Thymus (tissue), 11 donors: ENCODE results near the gene CEP85L. TPM values are rescaled to one million over a fixed set of nuclear protein-coding genes. Genes with fewer than 3 reads are reported as not detected.

ENCODE experiments used
- DNase-seq, 9 donors: peaks; one replicate each; pipeline ENCODE4 v3.0.0-alpha.2; 2013; ENCODE audit warnings: low spot score in 9 of 9, low read depth in 6 of 9, missing footprints in 1 of 9
- H3K27ac ChIP-seq, 2 donors: one replicate each; pipeline ENCODE4 v1.5.1; 2013; ENCODE audit warnings: control low read depth in 1 of 2, low read depth in 1 of 2, low read length in 1 of 2, mild to moderate bottlenecking in 1 of 2, moderate library complexity in 1 of 2
- H3K27me3 ChIP-seq, 2 donors: one replicate each; pipeline ENCODE4 v1.5.1; 2013; ENCODE audit warnings: low read length in 1 of 2; ENCODE audit not compliant: control insufficient read depth in 2 of 2, insufficient read depth in 1 of 2
- H3K36me3 ChIP-seq, 2 donors: one replicate each; pipeline ENCODE4 v1.5.1; 2013; ENCODE audit warnings: low read length in 1 of 2, mild to moderate bottlenecking in 1 of 2, moderate library complexity in 1 of 2; ENCODE audit not compliant: control insufficient read depth in 2 of 2, insufficient read depth in 2 of 2
- H3K4me1 ChIP-seq, 2 donors: one replicate each; pipeline ENCODE4 v1.5.1; 2013; ENCODE audit warnings: low read length in 2 of 2; ENCODE audit not compliant: control insufficient read depth in 2 of 2, insufficient read depth in 2 of 2
- H3K4me3 ChIP-seq, 2 donors: one replicate each; pipeline ENCODE4 v1.5.1; 2013; ENCODE audit warnings: low read length in 2 of 2, control low read depth in 1 of 2, mild to moderate bottlenecking in 1 of 2
- H3K9me3 ChIP-seq, 2 donors: one replicate each; pipeline ENCODE4 v1.5.1; 2013; ENCODE audit warnings: low read length in 1 of 2, mild to moderate bottlenecking in 1 of 2; ENCODE audit not compliant: control insufficient read depth in 2 of 2, insufficient read depth in 1 of 2
- WGBS: extraction: QIAGEN DNeasy Blood & Tissue Kit; methylation state at CpG from one replicate; pipeline ENCODE4 v1.1.7; 2013; 5-methylcytosine and 5-hydroxymethylcytosine counted together
- polyA plus RNA-seq: library from polyadenylated mRNA; stranded (reverse); fragments of 200-250 nt; gene quantifications from one replicate; pipeline ENCODE4 v1.2.3, GENCODE V29; 2013
- total RNA-seq: library from RNA; stranded (reverse); fragments of 120-200 nt; gene quantifications from one replicate; pipeline ENCODE4 v1.2.4, GENCODE V29; 2013
- donor health status: healthy.

CEP85L gene
- total and polyA plus RNA-seq, 2 donors, result 24.6 to 44.3 TPM

DNA sequence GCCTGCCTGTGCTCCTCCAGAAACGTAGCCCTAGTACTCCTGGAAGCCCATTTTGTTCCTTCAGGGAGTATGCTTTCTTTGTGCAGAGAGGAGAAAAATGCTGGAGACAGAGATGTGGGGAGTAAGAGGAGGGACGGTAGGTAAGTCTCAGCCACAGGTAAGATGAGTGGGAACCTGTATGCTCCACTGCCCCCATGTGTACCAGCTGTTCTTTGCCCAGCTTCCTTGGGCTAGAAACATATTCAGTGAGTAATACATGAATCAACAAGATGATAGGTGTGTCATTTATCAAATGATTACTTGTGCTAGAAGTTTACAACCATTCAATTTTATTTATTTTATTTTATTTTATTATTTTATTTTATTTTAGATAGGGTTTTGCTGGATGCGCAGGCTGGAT lies 13.6 kb upstream of the CEP85L start:
- H3K4me1 ChIP-seq, result peaks cover 14 to 21% of the 10 kb centered on the region in 2 donors
- no peak overlapping the region for H3K4me3 ChIP-seq
- DNase-seq, result no peak
- H3K27me3 ChIP-seq, result no peaks in the 10 kb centered on the region
- WGBS, result 58% methylated on average over 3 of the region's 3 CpGs
- peak overlapping the region in 1 of 2 donors; percentile 61 for H3K27ac ChIP-seq
- no peaks in the 10 kb centered on the region for H3K9me3 ChIP-seq
- peaks cover 0 to 10% of the 10 kb centered on the region in 2 donors for H3K36me3 ChIP-seq

DNA sequence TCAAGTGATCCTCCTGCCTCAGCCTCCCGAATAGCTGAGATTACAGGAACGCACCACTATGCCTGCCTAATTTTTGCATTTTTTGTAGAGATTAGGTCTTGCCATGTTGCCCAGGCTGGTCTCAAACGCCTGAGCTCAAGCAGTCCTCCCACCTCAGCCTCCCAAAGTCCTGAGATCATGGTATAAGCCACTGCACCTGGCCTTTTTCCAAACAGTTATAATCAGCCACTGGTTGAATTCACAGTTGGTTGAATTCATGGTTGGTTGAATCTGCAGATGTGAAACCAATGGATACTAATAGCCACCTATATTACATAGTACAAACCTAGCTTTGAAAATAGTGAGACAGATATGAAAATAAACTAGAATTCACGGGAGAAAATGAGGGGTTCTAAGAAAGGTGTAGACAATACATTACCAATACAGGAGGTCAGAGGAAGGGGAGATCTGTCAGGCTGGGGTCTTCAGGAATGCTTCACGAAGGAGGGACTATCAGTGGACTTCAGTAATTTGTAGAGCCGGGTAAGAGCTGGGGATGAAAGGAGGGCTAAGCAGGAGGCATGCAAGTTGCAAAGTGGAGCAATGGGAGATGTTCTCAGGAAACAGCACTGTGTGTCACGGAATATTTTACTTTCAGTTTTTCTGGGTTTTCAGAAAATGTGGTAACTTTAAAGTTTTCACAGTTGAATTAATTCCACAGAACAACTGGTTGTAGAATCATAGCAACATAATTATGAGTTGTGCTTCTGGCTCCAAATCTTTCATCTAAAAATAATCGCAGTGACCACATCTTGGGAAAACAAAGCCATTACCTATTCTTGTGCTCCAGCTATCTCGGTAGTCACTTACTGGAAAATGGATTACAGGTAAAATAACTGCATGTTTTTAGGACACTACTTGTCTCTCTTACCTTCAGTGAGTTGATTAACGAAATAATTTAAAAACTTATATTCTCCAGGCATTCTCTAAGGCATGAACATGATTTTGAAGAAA lies 12.9 kb upstream of the CEP85L start:
- no peaks in the 10 kb centered on the region for H3K9me3 ChIP-seq
- peaks cover 0 to 10% of the 10 kb centered on the region in 2 donors for H3K36me3 ChIP-seq
- H3K27ac ChIP-seq, result peak overlapping the region; percentile 34 to 61
- H3K4me3 ChIP-seq, result peak overlapping the region in 1 of 2 donors; percentile 2
- no peaks in the 10 kb centered on the region for H3K27me3 ChIP-seq
- DNase-seq, result no peak
- WGBS, result 72% methylated on average over 10 of the region's 10 CpGs
- H3K4me1 ChIP-seq, result peaks cover 20 to 23% of the 10 kb centered on the region in 2 donors

DNA sequence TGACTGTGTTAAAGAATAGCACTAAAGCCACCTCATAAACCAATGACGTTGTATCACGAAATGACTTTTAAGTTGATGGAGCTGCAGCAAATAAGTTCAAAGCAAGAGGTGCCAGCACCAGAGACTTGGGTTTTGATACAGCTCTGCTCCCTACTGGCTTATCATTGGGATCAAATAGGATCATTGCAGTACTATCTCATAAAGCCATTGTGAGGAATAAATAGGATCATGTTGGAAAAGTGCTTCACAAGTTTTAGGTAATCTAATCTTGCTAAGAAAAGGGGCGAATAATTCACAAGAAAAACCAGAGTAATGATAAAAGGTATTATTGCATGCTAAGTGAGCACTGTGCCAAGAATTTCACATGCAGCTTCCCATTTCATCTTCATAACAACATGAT lies 10.4 kb upstream of the CEP85L start:
- DNase-seq, result no peak
- no peak overlapping the region for H3K4me3 ChIP-seq
- H3K27me3 ChIP-seq, result no peaks in the 10 kb centered on the region
- H3K36me3 ChIP-seq, result peaks cover 0 to 10% of the 10 kb centered on the region in 2 donors
- no peaks in the 10 kb centered on the region for H3K9me3 ChIP-seq
- peaks cover 22 to 32% of the 10 kb centered on the region in 2 donors for H3K4me1 ChIP-seq
- H3K27ac ChIP-seq, result no peak overlapping the region
- 98% methylated on average over 3 of the region's 3 CpGs for WGBS

DNA sequence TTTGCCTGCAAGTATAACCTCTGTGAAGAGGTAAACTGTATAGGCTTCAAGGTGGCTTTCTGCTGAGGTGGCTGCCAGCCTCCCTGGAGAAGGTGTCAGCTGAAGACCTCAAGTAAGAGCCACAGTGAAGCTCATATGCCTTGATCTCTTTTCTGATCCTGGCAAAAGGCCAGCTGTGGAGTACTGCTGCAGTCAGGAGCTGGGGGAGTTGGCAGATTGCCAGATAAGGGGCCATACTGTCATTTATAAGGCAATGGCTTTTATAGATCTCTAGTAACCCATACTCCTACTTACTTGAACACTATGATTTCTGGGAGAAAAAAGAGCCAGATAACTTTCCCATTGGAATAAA lies 8.8 kb upstream of the CEP85L start:
- H3K4me1 ChIP-seq, result peaks cover 30 to 49% of the 10 kb centered on the region in 2 donors
- peak overlapping the region; percentile 6 to 43 for H3K27ac ChIP-seq
- H3K9me3 ChIP-seq, result no peaks in the 10 kb centered on the region
- no peak overlapping the region for H3K4me3 ChIP-seq
- H3K36me3 ChIP-seq, result peaks cover 0 to 13% of the 10 kb centered on the region in 2 donors
- H3K27me3 ChIP-seq, result no peaks in the 10 kb centered on the region
- peak in 7 of 9 donors; percentile 32 to 76 (median 53) for DNase-seq

DNA sequence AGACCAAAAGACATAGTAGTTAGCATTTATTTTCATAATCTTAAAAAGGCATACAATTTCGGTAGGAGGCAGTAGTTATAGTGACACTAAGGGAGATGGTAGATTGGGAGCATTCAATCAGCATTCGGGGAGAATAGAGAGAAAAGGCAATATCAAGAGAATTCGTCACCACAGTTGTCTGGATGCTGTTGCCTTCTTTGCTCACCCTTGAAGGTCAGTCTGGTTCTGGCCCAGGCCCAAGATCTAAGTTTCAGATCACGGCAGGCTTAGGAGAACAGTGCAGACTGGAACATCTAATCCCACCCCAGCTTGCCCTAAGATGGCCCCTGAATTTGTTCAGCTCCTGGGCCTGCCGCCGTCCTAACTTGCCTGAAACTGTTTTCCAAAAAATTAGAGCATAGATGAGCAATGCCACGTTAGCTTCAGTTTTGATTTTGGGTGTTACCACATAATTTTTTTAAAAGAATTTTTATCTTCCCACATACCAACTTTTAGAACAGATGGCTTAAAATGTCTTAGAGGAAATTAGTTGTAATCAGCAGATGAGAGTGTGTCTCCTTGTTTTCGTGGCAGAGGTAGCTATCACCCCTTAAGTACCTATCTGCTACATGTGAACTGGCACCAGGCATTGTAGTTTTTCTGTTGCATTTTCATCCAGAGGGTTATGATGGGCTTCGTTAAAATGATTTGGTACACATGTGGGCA lies 8.3 kb upstream of the CEP85L start:
- H3K27ac ChIP-seq, result peak overlapping the region; percentile 43 to 56
- H3K4me3 ChIP-seq, result no peak overlapping the region
- DNase-seq, result no peak
- peaks cover 28 to 48% of the 10 kb centered on the region in 2 donors for H3K4me1 ChIP-seq
- WGBS, result 49% methylated on average over 9 of the region's 9 CpGs
- H3K27me3 ChIP-seq, result no peaks in the 10 kb centered on the region
- no peaks in the 10 kb centered on the region for H3K9me3 ChIP-seq
- H3K36me3 ChIP-seq, result peaks cover 0 to 16% of the 10 kb centered on the region in 2 donors

DNA sequence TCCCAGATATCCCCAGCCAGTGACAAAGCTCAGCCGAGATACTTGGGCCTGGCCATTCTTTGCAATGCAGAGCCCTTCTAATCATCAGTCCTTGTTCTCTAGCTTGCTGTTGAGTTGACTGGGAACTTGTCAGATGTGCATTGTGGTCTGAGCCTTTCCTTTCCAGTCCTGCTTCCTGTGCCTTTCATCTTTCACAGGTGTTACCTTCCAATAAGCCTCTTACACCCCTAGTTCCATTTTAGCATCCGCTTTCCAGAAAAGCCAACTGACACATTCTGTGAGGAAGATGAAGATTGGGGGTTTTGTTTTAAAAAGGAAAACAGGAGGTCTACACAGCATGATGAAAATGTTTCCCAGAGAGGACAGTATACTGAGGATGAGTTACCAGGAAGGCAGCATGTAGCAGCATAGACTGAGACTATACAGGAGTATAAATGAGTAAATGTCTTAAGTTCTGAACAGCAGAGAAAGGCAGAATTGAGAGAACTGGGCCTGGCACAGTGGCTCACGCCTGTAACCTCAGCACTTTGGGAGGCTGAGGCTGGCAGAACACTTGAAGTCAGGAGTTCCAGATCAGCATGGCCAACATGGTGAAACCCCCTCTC lies 5.6 kb upstream of the CEP85L start:
- H3K36me3 ChIP-seq, result peaks cover 0 to 9% of the 10 kb centered on the region in 2 donors
- WGBS, result 12% methylated on average over 3 of the region's 3 CpGs
- peak overlapping the region in 1 of 2 donors; percentile 9 for H3K4me3 ChIP-seq
- peaks cover 33 to 49% of the 10 kb centered on the region in 2 donors for H3K4me1 ChIP-seq
- H3K9me3 ChIP-seq, result no peaks in the 10 kb centered on the region
- no peaks in the 10 kb centered on the region for H3K27me3 ChIP-seq
- H3K27ac ChIP-seq, result peak overlapping the region; percentile 71 to 80
- DNase-seq, result peak; percentile 50 to 91 (median 73)

DNA sequence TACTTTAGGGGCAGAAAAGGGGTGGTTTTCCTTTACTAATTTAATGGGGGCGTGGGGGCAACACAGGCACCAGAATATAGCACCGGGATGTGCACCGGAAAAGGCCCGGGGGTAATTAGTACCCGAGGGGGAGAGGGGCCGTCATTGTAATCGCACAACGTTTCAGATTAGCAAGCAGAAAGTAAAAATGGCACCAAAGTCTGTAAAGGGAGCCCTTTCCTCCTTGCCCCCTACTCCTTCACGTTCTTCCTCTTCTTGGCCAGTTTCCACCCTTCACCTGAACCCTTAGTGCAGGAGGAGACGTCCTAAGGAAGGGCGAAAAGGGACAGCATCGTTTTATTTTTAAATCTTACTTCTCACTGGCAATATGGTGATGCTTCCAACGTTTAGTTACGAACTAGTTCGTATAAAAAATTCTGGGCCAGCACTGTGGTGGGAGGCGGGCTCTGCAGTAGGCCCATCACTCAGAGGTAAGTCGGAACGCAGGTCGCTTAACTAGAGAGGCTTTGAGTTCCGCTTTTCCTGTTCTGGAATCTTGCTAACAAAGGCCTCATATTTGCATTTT lies 742 bp upstream of the CEP85L start:
- peaks cover 25 to 32% of the 10 kb centered on the region in 2 donors for H3K4me1 ChIP-seq
- no peaks in the 10 kb centered on the region for H3K9me3 ChIP-seq
- H3K27ac ChIP-seq, result peak overlapping the region; percentile 55 to 73
- 54% methylated on average over 20 of the region's 20 CpGs for WGBS
- H3K4me3 ChIP-seq, result peak overlapping the region; percentile 66 to 92
- no peak for DNase-seq
- H3K27me3 ChIP-seq, result no peaks in the 10 kb centered on the region
- peaks cover 0 to 6% of the 10 kb centered on the region in 2 donors for H3K36me3 ChIP-seq

DNA sequence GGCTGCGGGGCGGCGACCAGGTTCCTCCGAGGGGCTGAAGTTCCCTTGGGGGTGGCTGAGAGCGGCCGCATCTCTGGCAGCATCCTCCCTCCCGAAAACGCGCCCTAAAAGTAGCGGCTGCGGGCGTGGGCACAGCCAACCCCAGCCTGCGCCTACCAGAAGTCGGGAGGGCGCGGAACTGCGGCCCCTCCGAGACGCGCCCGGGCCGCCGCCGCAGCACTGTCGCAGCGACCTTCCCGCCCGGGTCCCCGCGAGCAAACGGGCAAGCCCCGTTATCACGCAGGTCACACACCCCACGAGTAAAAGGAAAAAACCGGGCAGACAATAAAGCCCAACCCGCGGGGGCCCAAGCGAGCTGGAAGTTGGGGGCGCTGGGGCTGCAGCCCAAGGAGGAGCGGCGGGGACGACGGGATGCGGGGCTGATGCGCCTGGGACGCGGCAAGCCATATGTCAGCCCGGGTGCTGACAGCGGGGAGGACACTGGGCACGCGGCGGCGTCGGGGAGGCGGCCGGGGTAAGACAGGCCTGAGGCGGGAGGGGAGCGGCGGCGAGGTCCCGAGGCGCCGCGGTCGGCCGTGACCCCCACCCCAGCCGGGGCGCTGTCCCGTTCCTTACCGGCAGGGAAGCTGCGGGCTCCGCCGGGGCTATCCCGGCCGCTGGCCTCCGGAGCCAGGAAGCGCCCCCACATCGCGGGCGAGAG lies 659 bp downstream of the CEP85L start:
- peak overlapping the region; percentile 76 to 92 for H3K4me3 ChIP-seq
- no peaks in the 10 kb centered on the region for H3K27me3 ChIP-seq
- H3K9me3 ChIP-seq, result no peaks in the 10 kb centered on the region
- peaks cover 0 to 9% of the 10 kb centered on the region in 2 donors for H3K36me3 ChIP-seq
- WGBS, result under 1% methylated on average over 80 of the region's 80 CpGs
- H3K4me1 ChIP-seq, result peaks cover 15 to 18% of the 10 kb centered on the region in 2 donors
- peak in 5 of 9 donors; percentile 36 to 69 (median 38) for DNase-seq
- peak overlapping the region; percentile 90 to 98 for H3K27ac ChIP-seq
